Measurements from ENCODE around the gene KDM6B. TPM values are rescaled to one million over a fixed set of nuclear protein-coding genes. Genes with fewer than 3 reads are reported as not detected.

The KDM6B gene
- total and polyA plus RNA-seq, 9 of the 15 experiments (the other 6 are each of a cell fraction or from before 2014, with no cell fraction given) = 0.01 to 22.9 (median 2.2) TPM

DNA sequence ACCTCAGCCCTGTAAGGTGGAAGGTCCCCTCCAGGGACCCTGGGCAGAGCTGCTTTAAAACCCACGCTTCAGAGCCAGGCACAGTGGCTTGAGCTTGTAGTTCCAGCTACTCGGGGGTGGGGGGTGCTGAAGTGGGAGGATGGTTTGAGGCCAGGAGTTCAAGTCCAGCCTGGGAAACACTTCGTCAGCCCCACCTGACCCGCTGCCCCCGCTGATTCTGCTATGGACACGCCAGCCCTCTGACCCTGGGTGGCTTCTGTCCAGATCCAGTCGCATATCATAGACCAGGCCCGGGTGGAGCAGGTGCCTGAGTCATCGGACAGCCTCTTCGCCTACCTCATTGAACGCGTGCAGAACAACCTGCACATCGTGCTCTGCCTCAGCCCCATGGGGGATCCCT, 35.2 kb upstream of the KDM6B start:
- FAIRE-seq = no peak
- in situ Hi-C loops (cut with MboI) = no loop called here
- no peaks in the 10 kb centered on the region for H3K9me3 ChIP-seq (replicated peaks; ENCODE audit: control insufficient read depth, insufficient read depth, low read depth, low read length)
- no peak for DNase-seq (ENCODE audit: extremely low read depth in 1 of 4, low spot score in 3 of 4)
- H3K36me3 ChIP-seq (ENCODE audit: control insufficient read depth, insufficient read depth, low read length) = no peaks in the 10 kb centered on the region
- no peaks in the 10 kb centered on the region for H4K20me1 ChIP-seq (replicated peaks; ENCODE audit: control insufficient read depth, insufficient read depth, low read length)
- no peak overlapping the region for H3K27ac ChIP-seq (ENCODE audit: extremely low read depth, low read depth, low read length)
- H3K4me2 ChIP-seq (ENCODE audit: insufficient read depth, low read length) = no peak overlapping the region
- no peaks in the 10 kb centered on the region for H3K79me2 ChIP-seq (ENCODE audit: control insufficient read depth, insufficient read depth, low read length)
- POLR2A ChIA-PET = no interaction called here
- H3K27me3 ChIP-seq (ENCODE audit: control insufficient read depth in 2 of 2, insufficient read depth in 2 of 2, low read length in 2 of 2) = peaks cover 25 to 62% of the 10 kb centered on the region in 2 experiments
- TF ChIP-seq TEAD4 (IDR thresholded peaks at IDR 0.05; ENCODE audit: low read length) = no peak
- no peak for TF ChIP-seq TEAD4 (CRISPR knock-in tag; IDR thresholded peaks at IDR 0.05; ENCODE audit: borderline replicate concordance)
- no peak for TF ChIP-seq ZFPM2 (CRISPR knock-in tag; IDR thresholded peaks at IDR 0.05)
- TF ChIP-seq RBM22 (IDR thresholded peaks at IDR 0.05; ENCODE audit: low read depth, low read length, poor library complexity, severe bottlenecking) = no peak
- no peak for TF ChIP-seq RUNX1 (IDR thresholded peaks at IDR 0.05; ENCODE audit: low read depth)
- TF ChIP-seq, protein P1, sequence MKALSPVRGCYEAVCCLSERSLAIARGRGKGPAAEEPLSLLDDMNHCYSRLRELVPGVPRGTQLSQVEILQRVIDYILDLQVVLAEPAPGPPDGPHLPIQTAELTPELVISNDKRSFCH (CRISPR knock-in tag; IDR thresholded peaks at IDR 0.05) = no peak
- TF ChIP-seq, protein P1 (tag; IDR thresholded peaks at IDR 0.05) = no peak
- no peak for TF ChIP-seq ZNF384 (IDR thresholded peaks at IDR 0.05; ENCODE audit: low read depth, low read length)
- no peak for TF ChIP-seq ZNF324 (CRISPR knock-in tag; IDR thresholded peaks at IDR 0.05)
- TF ChIP-seq SMAD2 (IDR thresholded peaks at IDR 0.05; ENCODE audit: low read depth, low read length) = no peak
- CTCF ChIA-PET (ENCODE audit: low intra/inter-chr PET ratio) = no interaction called here
- no peaks in the 10 kb centered on the region for H3K9me1 ChIP-seq (ENCODE audit: control insufficient read depth, insufficient read depth, low read length)
- H2AFZ ChIP-seq (ENCODE audit: low read depth, low read length) = no peak overlapping the region
- ATAC-seq = no peak
- 0% methylated on average over 9 of the region's 13 CpGs for WGBS (ENCODE audit: insufficient coverage, low coverage, missing lambda C conversion rate)
- BruUV-seq (replicated peaks) = no TSS peak
- no peak overlapping the region for H3K4me3 ChIP-seq
- no peaks in the 10 kb centered on the region; a peak in 1 of 5 replicates for H3K4me1 ChIP-seq (replicated peaks in 1 of 2; ENCODE audit: control insufficient read depth in 2 of 2, insufficient read depth in 2 of 2, low read length in 2 of 2)
- intact Hi-C loops (cut with micrococcal nuclease) = no loop called here
- H3K9ac ChIP-seq (ENCODE audit: insufficient read depth in 1 of 2, low read depth in 2 of 2, low read length in 2 of 2) = no peak overlapping the region

Data from K562 (cell line).